Liver (tissue), 9 donors: Measurements from ENCODE around the gene MYO9A. TPM values are rescaled to one million over a fixed set of nuclear protein-coding genes. Genes with fewer than 3 reads are reported as not detected.

Experiments
- DNase-seq: peaks from one replicate; pipeline ENCODE4 v3.0.0-alpha.2; 2017; ENCODE audit warnings: low spot score
- H3K27ac ChIP-seq, 2 donors: one replicate each; pipeline ENCODE4 v1.7.0; 2013; ENCODE audit warnings: inconsistent platforms in 2 of 2, low read length in 2 of 2, control low read depth in 1 of 2, low read depth in 1 of 2, mild to moderate bottlenecking in 1 of 2
- H3K27me3 ChIP-seq, 4 donors: one replicate each; pipeline versions ENCODE4 v1.6.1 to v1.7.0; 2013; ENCODE audit warnings: low read length in 3 of 4, inconsistent platforms in 1 of 4, mild to moderate bottlenecking in 1 of 4, moderate library complexity in 1 of 4; ENCODE audit not compliant: control insufficient read depth in 4 of 4, insufficient read depth in 4 of 4
- H3K36me3 ChIP-seq, 4 donors: one replicate each; pipeline versions ENCODE4 v1.6.1 to v1.7.0; 2013; ENCODE audit warnings: low read length in 3 of 4, mild to moderate bottlenecking in 3 of 4, low read depth in 1 of 4, moderate library complexity in 1 of 4; ENCODE audit not compliant: control insufficient read depth in 4 of 4, insufficient read depth in 3 of 4
- H3K4me1 ChIP-seq, 4 donors: one replicate each; pipeline versions ENCODE4 v1.6.1 to v1.7.0; 2013; ENCODE audit warnings: low read length in 3 of 4, mild to moderate bottlenecking in 3 of 4, moderate library complexity in 1 of 4; ENCODE audit not compliant: control insufficient read depth in 4 of 4, insufficient read depth in 4 of 4
- H3K4me3 ChIP-seq, 3 donors: one replicate each; pipeline versions ENCODE4 v1.6.1 to v1.7.0; 2013; ENCODE audit warnings: low read length in 3 of 3, control low read depth in 1 of 3, low read depth in 1 of 3, mild to moderate bottlenecking in 1 of 3
- H3K9ac ChIP-seq, 2 donors: one replicate each; pipeline ENCODE4 v1.7.0; 2013; ENCODE audit warnings: low read length in 2 of 2, mild to moderate bottlenecking in 2 of 2, moderate library complexity in 2 of 2, control low read depth in 1 of 2, low read depth in 1 of 2
- H3K9me3 ChIP-seq, 4 donors: one replicate each; pipeline versions ENCODE4 v1.6.1 to v1.7.0; 2013; ENCODE audit warnings: low read length in 3 of 4; ENCODE audit not compliant: control insufficient read depth in 4 of 4
- ATF3 ChIP-seq: IDR thresholded peaks from 2 replicates; pipeline ENCODE4 v1.6.1; 2016; ENCODE audit warnings: antibody characterized with exemption
- CTCF ChIP-seq: fragments of 150-350 bp; IDR thresholded peaks from 2 replicates; pipeline ENCODE4 v1.5.1; 2017; ENCODE audit warnings: improper control_type of control experiment, low read depth, low read length; ENCODE audit not compliant: missing input control
- EGR1 ChIP-seq, 2 donors: IDR thresholded peaks; 2 replicates each; pipeline ENCODE4 v1.6.1; 2016 to 2018; ENCODE audit warnings: antibody characterized with exemption in 2 of 2, low read depth in 2 of 2
- FOXA1 ChIP-seq: IDR thresholded peaks from 2 replicates; pipeline ENCODE4 v1.6.1; 2016; ENCODE audit warnings: antibody characterized with exemption
- GABPA ChIP-seq, 2 donors: IDR thresholded peaks in 1 of 2; conservative IDR thresholded peaks in 1 of 2; 2 replicates each; pipeline ENCODE4 v1.6.1; 2016; ENCODE audit warnings: antibody characterized with exemption in 2 of 2, mild to moderate bottlenecking in 1 of 2, moderate library complexity in 1 of 2
- HNF4A ChIP-seq, 2 donors: conservative IDR thresholded peaks; 2 replicates each; pipeline ENCODE4 v1.6.1; 2016; ENCODE audit warnings: antibody characterized with exemption in 2 of 2, mild to moderate bottlenecking in 2 of 2
- HNF4G ChIP-seq: IDR thresholded peaks from 2 replicates; pipeline ENCODE4 v1.6.1; 2016; ENCODE audit warnings: antibody characterized with exemption
- JUND ChIP-seq, 2 donors: IDR thresholded peaks; 2 replicates each; pipeline ENCODE4 v1.6.1; 2016; ENCODE audit warnings: antibody characterized with exemption in 2 of 2
- MAX ChIP-seq: IDR thresholded peaks from 2 replicates; pipeline ENCODE4 v1.6.1; 2016; ENCODE audit warnings: antibody characterized with exemption
- NR2F2 ChIP-seq: IDR thresholded peaks from 2 replicates; pipeline ENCODE4 v1.6.1; 2016; ENCODE audit warnings: antibody characterized with exemption
- RAD21 ChIP-seq, 2 donors: IDR thresholded peaks; 2 replicates each; pipeline ENCODE4 v1.6.1; 2016; ENCODE audit warnings: antibody characterized with exemption in 2 of 2, mild to moderate bottlenecking in 2 of 2
- REST ChIP-seq: IDR thresholded peaks from 2 replicates; pipeline ENCODE4 v1.6.1; 2016; ENCODE audit warnings: antibody characterized with exemption, mild to moderate bottlenecking
- RXRA ChIP-seq, 2 donors: IDR thresholded peaks; 2 replicates each; pipeline ENCODE4 v1.6.1; 2017 to 2018; ENCODE audit warnings: antibody characterized with exemption in 2 of 2, mild to moderate bottlenecking in 1 of 2
- SP1 ChIP-seq: IDR thresholded peaks from 2 replicates; pipeline ENCODE4 v1.6.1; 2018; ENCODE audit warnings: antibody characterized with exemption, mild to moderate bottlenecking
- ZBTB33 ChIP-seq: IDR thresholded peaks from 2 replicates; pipeline ENCODE4 v1.6.1; 2016; ENCODE audit warnings: antibody characterized with exemption
- WGBS: extraction: QIAGEN DNeasy Blood & Tissue Kit; methylation state at CpG from one replicate; pipeline ENCODE4 v1.1.7; 2013; 5-methylcytosine and 5-hydroxymethylcytosine counted together
- polyA plus RNA-seq, 2 donors: library from polyadenylated mRNA; stranded (reverse) in 1 of 2; unstranded in 1 of 2; fragments of 200-250 nt in 1 of 2; fragments of >200 nt in 1 of 2; fragmentation: Nextera tagmentation in 1 of 2; extraction: Ambion mirVana in 1 of 2; gene quantifications; one replicate each; pipeline versions ENCODE4 v1.2.1 to v1.2.3, GENCODE V29; 2013 to 2015
- total RNA-seq, 2 donors: library from RNA; depleted of rRNA; stranded (reverse); fragments of >200 nt; gene quantifications; one replicate each; pipeline ENCODE4 v1.2.3, GENCODE V29; 2014
- donor health status: healthy.
- donor health status: healthy.
- donor health status: healthy.
- donor health status: healthy.
- donor health status: healthy.

MYO9A gene
- total and polyA plus RNA-seq, 4 donors, result 1.4 to 14.9 (median 8.4) TPM

GRCh38 chr15:71781179-71781964 is 336.6 kb downstream of the MYO9A start:
- DNase-seq, result no peak
- TF ChIP-seq ZBTB33, result no peak
- TF ChIP-seq HNF4G, result no peak
- TF ChIP-seq REST, result no peak
- TF ChIP-seq NR2F2, result no peak
- no peak for TF ChIP-seq FOXA1
- TF ChIP-seq RXRA (IDR thresholded peaks at IDR 0.05), result no peak
- no peak for TF ChIP-seq SP1
- TF ChIP-seq CTCF, result no peak
- no peak for TF ChIP-seq ATF3
- no peak for TF ChIP-seq HNF4A (conservative IDR thresholded peaks at IDR 0.05)
- no peak for TF ChIP-seq RAD21 (IDR thresholded peaks at IDR 0.05)
- no peak for TF ChIP-seq JUND (IDR thresholded peaks at IDR 0.05)
- TF ChIP-seq MAX, result no peak
- TF ChIP-seq GABPA (IDR thresholded peaks at IDR 0.05 in 1 of 2, conservative IDR thresholded peaks at IDR 0.05 in 1 of 2), result no peak
- no peak for TF ChIP-seq EGR1 (IDR thresholded peaks at IDR 0.05; ENCODE audit: low read depth in 2 of 2)
- no peak overlapping the region for H3K4me3 ChIP-seq
- H3K36me3 ChIP-seq, result peaks cover 0 to 9% (median 2%) of the 10 kb centered on the region in 4 donors
- no peaks in the 10 kb centered on the region for H3K27me3 ChIP-seq
- H3K4me1 ChIP-seq, result no peaks in the 10 kb centered on the region
- 81% methylated on average over 9 of the region's 9 CpGs for WGBS
- H3K27ac ChIP-seq, result no peak overlapping the region
- no peaks in the 10 kb centered on the region for H3K9me3 ChIP-seq
- no peak overlapping the region for H3K9ac ChIP-seq
